GM19238 (cell line): ENCODE results near the gene RFXAP.
A peak's percentile ranks its signal among the peaks of the same experiment; 100 is the strongest.

Experiments used
- DNase-seq: peaks from one replicate; pipeline ENCODE4 v3.0.0; 2011; ENCODE audit warnings: low spot score; ENCODE audit not compliant: insufficient read length

The RFXAP gene

GRCh38 chr13:36817996-36818803 is 822 bp upstream of the RFXAP start:
- no peak for DNase-seq

DNA sequence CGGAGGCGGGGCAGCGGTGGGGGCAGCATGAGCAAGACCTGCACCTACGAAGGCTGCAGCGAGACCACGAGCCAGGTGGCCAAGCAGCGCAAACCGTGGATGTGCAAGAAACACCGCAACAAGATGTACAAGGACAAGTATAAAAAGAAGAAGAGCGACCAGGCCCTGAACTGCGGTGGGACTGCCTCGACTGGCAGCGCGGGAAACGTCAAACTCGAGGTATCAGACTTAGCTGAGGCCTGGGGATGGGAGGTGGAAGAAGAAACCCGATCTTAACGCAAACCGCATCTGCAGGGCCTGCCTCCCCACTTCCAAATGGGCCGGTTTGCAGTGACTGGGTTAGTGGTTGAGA is 693 bp downstream of the RFXAP start:
- DNase-seq: peak; percentile 16

DNA sequence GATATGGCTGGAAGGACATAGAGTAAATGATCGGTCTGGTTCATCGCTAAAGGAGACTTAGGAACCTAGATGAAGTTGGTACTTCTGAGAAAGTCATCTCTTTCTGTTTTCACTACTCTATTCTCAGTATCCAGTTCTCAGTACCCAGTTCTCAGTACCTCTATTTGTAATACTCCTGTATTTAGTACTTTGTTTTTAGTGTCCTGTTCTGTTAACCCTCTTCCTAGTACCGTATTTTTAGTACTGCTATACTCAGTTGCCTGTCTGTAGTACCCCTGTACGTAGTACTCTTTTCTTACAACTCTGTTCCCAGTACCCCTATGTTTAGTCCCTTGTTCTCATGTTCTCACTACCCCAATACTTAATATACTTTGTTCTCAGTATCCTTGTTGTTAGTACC is 1.2 kb downstream of the RFXAP start:
- DNase-seq: no peak

DNA sequence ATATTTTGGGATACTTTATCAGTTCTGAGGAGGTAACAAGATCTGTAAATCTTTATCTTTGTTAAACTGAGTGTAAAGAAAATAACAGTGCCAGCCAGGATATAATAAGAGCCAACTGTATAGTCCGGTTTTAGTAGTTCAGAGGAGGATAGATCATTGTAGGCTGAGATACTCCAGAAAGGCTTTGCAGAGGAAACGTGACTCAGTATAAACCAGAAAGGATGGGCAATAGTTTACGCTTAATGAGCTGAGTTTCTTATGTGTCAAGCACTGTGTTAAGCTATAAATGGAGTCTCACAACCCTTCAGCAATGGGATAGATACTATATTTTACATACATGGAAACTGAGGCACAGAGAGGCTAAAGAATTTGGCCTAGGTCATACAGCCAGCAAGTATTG is 3.8 kb downstream of the RFXAP start:
- no peak for DNase-seq

DNA sequence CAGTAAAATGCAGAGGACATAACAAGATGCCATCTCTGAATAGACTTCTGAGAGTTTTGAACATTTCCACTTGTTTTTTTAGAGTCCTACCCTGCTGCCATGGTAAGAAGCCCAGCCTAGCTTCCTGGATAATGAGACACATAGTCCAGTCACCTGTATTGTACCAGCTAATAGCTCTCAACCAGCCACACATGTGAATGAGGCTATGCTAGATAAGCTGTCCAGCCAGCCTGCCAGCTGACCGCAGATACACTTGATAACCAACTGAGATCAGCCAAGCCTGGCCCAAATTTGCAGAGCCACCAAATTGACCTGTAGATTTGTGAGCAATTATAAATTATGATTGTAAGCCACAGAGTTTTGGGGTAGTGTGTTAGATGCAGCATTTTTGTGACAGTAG is 10.7 kb downstream of the RFXAP start:
- DNase-seq: no peak

- no peak for DNase-seq
Measured at GRCh38 chr13:36831291-36831690, 12.3 kb downstream of the RFXAP start.

DNA sequence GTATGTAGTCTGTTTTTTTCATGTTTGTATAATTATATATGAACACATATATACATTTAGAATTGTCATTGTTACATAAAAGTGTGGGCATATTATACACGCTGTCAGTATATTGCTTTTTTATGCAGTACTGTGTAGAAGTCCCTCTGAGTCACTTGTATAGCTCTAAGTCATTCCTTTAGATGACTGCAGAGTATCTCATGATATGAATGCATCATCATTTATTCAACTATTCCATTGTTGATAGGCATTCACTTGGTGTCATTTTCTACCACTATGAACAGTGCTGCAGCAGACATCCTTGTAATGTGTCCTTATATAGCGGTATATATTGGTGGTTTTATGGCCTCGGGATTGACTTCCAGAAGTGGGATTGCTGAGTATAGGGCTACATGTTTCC is 15.3 kb downstream of the RFXAP start:
- DNase-seq: no peak

DNA sequence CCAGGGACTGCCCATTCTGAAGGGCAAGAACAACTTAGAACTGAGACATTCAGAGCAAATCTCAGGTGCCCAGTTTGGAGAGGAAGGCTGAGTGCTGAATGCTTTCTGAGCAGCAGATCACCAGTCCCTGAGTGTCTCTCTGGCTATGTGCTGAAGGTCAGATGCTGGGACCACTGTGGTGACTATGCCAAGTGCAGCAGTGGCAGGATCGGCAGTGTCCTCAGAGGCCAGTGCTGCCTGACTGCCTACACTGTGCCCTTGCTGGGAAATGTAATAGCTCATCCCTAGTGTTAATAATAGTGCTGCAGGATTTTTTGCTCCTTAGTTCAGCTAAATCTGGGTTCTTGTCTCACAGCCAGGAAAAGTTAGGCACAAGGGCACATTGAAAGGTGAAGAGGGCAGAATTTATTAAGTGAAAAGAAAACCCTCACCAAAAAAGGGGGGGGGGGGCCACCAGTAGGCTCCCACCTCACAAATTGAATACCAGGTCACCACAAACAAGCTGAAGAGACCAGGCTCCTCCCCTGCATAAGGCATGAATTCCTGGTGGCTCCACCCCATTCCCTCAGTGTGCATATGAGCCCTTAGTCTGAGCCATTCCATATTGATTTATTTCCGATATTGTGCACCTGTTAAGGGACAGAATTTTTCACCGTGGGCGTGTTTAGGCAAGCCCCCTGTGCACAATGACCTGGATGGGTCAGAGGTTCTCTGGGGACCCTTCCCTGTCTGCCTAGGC is 18.5 kb downstream of the RFXAP start:
- DNase-seq: no peak

- no peak for DNase-seq
Measured at GRCh38 chr13:36839281-36839680, 20.3 kb downstream of the RFXAP start.

DNA sequence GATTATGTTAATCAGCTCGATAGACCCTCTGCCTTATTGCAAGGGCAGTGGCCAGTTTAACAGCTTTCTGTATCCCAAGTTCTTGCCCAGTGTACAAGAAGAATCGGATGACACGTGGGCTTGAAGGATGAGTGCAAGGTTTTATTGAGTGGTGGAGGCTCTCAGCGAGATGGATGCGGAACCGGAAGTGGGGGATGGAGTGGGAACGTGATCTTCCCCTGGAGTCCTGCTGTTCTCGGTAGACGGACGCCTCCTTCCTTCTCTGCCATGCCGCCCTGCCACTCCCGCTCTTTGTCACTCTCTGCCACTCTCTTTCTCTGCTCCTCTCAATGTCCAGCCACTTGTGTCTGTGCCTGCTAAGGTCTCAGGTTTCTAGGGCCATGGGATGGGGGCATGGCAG is 21.0 kb downstream of the RFXAP start:
- no peak for DNase-seq

DNA sequence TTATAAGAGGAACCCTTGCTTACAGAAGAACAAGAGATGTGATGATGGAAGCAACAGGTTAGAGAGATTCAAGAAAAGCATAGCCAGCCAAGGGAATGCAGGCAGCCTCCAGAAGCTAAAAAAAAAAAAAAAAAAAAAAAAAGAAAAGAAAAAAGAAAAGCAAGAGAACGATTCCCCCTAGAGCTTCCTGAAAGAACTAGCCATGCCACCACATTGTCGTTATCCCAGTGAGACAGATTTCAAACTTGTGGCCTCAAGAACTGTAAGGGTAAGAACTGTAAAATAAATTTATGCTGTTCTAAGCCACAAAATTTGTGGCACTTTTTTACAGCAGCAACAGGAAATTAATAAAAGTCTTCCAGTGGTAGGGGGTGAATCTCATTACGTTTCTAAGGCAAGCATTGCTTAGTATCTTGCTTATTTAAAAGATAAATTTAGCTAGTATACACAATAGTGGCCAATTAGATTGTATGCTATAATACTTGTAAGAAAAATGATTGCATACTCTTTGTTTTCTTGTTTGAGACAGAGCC is 21.8 kb downstream of the RFXAP start:
- DNase-seq: no peak

GRCh38 chr13:36841391-36841790 is 22.4 kb downstream of the RFXAP start:
- no peak for DNase-seq

DNA sequence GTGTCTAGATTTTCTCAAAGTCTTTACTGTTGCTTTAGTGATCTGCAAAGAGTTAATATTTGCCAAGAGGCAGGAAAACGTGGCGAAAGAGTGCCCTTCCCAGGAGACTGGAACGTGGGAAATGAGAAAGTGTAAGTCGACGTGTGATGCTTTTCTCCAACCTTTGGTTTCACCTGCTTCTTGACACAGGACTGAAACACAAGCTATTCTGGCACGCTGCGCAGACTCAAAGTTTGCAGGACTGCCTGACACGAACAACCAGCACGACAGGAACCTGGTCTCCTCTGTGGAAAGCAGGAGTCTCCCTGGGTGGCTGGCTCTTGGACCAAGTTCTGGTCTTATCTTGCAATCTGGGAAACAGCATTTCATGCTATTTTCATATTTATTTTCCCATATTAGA is 28.6 kb downstream of the RFXAP start:
- no peak for DNase-seq

- no peak for DNase-seq
Measured at GRCh38 chr13:36848199-36848982, 29.4 kb downstream of the RFXAP start.

DNA sequence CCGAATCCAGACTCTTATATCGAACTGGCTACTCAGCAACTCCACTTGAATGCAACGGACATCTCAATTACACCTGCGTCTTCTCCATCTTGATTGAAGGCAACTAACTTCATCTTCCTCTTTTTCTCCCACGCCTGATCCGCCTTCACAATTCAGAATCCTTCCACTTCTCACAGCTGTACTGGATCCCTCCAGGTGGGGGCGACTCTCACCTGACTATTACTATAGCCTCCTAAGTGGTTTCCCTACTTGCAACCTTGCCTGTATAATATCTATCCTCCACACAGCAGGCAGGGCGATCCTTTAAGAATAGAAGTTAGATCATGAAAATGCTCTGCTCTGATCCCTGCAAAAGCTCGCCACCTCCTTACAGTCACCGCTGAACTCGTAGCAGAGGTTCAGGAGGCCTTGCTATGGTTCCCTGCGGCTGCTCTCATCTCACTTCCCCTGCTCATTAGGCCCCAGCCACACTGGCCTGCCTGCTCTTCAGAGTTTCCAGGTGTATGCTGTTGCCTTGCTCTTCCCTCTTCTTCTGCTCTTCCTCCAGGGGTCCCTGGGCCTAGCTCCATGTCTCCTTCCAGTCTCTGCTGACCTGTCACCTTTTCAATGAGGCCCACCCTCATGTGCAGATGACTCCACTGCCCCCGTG is 31.9 kb downstream of the RFXAP start:
- DNase-seq: no peak

DNA sequence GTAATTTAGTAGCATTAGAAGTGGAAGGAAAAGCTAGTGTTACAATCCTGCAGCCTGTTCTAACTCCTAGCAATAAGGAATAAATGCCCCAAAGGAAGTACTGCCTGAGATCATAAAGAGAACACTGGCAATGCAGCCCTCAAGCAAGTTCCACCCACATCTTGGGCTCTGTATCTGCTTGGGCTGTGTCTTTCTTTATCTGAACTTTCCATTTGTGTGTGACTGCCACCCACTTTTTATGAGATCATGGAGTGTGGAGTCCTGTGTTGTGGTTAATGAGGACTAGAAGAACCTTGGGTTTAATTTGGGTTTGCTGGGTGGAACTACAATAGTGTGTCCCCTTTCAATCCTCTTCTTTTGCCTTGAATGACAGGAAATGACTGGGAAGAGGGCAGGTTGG is 38.2 kb downstream of the RFXAP start:
- DNase-seq: no peak

DNA sequence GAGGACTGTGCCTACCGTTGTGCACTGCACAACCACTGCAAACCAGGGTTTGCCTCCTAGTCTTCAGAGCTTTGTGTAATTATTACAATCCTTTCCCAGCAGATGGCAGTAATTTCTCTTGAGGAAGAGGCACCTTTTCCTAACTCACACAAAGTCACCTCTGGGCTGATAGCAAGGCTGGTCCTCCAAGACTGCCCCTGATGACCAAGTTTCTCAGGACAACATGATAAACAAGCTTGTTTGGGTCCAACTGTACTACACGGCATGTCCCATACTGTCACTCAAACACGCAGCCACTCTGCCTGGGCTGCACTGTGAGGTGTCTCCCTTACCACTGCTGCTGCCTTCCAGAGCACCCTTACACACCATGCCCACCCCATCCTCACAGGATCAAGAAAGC is 39.3 kb downstream of the RFXAP start:
- DNase-seq: no peak

GRCh38 chr13:36859259-36859658 is 40.2 kb downstream of the RFXAP start:
- DNase-seq: no peak

GRCh38 chr13:36862002-36862685 is 43.1 kb downstream of the RFXAP start:
- no peak for DNase-seq

DNA sequence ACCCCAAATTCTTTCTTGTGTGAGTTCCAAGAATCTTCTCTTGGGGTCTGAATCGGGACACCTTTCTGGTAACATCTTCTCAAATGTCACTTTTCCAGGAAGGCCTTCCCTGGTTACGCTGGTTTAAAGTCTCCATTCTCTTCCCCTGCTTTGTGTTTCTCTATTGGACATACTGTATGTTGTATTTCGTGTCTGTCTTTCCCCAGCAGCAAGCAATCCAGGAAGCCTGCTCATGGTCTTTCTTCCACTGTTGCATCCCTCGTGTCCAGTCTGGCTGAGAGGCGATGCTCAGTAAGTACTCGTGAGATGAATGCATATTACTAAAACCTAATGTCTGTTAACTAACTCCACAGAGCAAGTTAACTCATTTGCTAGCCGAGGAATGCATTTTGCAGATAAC is 43.7 kb downstream of the RFXAP start:
- no peak for DNase-seq

GRCh38 chr13:36865265-36865664 is 46.2 kb downstream of the RFXAP start:
- no peak for DNase-seq
